Measurements from ENCODE around the gene CKAP4.

CKAP4 gene

DNA sequence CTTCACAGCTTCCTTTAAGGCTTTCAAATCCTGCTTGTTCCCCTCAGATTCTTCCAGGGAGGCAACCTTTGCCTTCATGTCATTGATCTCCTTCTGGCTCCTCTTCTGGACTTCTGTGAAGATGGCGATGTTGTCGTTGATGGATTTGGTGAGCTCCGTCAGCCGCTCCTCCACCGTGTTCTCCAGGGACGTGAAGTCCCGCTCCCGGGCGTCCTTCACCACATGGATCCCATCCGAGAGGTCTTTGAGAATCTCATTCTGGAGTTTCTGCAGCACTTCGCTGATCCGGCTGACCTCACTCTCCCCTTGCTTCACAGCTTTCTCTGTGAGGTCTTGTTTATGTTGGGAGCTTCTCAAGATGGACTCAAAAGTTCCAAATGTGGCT is 7.9 kb downstream of the CKAP4 start:
- no peak for DNase-seq

DNA sequence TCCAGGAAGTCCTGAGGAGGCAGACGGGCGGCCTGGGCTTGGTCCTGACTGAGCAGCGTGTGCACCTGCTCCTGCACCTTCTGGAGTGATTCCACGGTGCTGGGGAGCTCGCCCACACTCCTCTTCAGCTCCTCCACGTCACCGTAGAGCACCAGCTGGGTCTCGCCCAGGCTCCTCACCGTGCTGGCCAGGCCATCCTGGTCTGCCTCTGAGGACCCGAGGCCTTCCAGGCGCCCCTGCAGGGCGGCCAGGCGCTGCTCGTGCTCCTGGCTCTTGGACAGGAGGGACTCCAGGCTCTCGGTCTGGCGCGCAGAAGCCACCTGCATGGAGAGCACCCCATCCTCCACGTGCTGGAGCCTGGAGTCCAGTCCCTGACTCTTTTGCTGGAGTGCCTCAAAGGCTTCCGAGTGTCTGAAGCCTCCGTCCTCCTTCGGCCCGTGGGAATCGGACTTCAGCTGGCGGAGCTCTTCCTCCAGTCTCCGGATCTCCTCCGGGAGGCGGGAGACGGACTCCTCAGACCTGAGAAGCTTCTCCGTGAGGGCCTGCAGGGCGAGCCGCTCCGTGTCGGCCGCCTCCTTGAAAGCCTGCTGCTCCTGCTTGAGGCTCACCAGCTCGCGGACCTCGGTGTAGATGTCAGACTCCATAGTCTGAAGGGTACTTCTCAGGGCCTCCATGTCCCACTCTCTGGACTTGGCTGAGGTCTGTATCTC is 8.4 kb downstream of the CKAP4 start:
- no peak for DNase-seq

DNA sequence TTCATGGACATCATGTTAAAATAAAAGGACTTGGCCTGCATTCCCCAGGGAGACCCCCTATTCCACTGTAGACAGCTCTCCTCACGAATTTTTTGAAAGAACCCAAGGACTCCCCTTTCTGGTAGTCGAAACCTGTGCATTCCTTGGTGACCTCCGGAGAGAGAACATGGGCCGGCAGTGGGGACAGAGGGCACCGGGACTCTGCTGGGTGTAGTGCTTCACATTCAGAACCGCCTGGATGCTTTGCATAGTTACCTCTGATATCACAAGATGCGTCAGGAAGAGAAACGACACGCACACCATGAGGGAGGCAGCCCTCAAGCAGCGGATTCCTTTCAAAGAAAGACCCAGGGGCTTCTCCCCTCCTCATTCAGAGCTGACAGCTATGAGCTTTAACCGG is 9.7 kb downstream of the CKAP4 start:
- DNase-seq = no peak

GRCh38 chr12:106235770-106236169 is 12.1 kb downstream of the CKAP4 start:
- no peak for DNase-seq

GRCh38 chr12:106234449-106234848 is 13.4 kb downstream of the CKAP4 start:
- DNase-seq = no peak

DNA sequence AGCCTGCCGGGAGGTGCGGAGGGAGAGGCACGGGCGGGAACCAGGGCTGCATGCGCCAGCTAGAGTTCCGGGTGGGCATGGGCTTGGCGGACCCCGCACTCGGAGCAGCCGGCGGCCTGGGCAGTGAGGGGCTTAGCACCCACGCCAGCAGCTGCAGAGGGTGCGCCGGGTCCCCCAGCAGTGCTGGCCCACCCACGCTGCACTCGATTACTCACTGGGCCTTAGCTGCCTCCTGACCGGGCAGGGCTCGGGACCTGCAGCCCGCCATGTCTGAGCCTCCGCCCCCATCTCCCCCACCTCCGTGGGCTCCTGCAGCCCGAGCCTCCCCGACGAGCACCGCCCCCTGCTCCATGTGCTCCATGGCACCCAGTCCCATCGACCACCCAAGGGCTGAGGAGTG is 14.8 kb downstream of the CKAP4 start:
- DNase-seq = no peak

GRCh38 chr12:106229036-106229591 is 18.7 kb downstream of the CKAP4 start:
- DNase-seq = no peak

- no peak for DNase-seq
These were observed 19.5 kb downstream of the CKAP4 start for GRCh38 chr12:106228320-106228710.

- DNase-seq = no peak
These were observed 20.0 kb downstream of the CKAP4 start for GRCh38 chr12:106227641-106228319.

- peak; percentile 60 for DNase-seq
These were observed 20.8 kb downstream of the CKAP4 start for GRCh38 chr12:106226884-106227640.

GRCh38 chr12:106224355-106224706 is 23.5 kb downstream of the CKAP4 start:
- no peak for DNase-seq

- peak; percentile 54 for DNase-seq
These were observed 24.1 kb downstream of the CKAP4 start for GRCh38 chr12:106223485-106224354.

- no peak for DNase-seq
These were observed 27.3 kb downstream of the CKAP4 start for GRCh38 chr12:106220536-106220935.

DNA sequence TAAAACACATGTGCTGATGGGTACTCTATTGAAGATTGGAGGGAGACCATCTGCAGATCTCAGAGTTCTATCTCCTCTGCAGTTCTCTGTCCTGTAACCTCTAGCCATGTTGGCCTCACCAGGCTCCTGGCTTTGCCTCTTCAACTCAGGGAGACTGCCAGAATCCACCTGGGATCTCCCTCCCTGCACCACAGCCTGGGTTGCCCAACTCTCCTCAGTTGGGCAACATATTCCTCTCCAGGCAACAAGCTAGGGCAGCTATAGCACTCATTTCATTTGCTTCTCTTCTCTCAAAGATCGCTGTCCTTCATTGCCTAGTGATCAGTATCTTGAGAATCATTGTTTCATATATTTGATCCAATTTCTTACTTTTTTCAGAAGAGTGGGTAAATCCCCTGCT is 28.8 kb downstream of the CKAP4 start:
- no peak for DNase-seq

- DNase-seq = no peak
These were observed 30.1 kb downstream of the CKAP4 start for GRCh38 chr12:106217706-106218105.

GRCh38 chr12:106214571-106214970 is 33.2 kb downstream of the CKAP4 start:
- no peak for DNase-seq

GRCh38 chr12:106213662-106214061 is 34.2 kb downstream of the CKAP4 start:
- no peak for DNase-seq

DNA sequence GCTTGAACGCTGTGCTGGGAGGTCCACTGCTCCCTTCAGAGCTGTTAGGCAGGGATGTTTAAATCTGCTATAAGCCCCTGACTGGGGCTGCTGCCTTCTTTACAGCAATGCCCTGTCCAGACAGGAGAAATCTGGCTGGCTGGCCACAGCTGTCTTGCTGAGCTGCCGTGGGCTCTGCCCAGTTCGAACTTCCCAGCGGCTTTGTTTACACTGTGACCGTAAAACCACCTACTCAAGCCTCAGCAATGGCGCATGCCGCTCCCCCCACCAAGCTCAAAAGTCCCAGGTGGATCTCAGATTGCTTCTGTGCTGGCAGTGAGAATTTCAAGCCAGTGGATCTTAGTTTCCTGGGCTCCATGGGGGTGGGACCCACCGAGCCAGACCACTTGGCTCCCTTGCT is 35.8 kb downstream of the CKAP4 start:
- no peak for DNase-seq

DNA sequence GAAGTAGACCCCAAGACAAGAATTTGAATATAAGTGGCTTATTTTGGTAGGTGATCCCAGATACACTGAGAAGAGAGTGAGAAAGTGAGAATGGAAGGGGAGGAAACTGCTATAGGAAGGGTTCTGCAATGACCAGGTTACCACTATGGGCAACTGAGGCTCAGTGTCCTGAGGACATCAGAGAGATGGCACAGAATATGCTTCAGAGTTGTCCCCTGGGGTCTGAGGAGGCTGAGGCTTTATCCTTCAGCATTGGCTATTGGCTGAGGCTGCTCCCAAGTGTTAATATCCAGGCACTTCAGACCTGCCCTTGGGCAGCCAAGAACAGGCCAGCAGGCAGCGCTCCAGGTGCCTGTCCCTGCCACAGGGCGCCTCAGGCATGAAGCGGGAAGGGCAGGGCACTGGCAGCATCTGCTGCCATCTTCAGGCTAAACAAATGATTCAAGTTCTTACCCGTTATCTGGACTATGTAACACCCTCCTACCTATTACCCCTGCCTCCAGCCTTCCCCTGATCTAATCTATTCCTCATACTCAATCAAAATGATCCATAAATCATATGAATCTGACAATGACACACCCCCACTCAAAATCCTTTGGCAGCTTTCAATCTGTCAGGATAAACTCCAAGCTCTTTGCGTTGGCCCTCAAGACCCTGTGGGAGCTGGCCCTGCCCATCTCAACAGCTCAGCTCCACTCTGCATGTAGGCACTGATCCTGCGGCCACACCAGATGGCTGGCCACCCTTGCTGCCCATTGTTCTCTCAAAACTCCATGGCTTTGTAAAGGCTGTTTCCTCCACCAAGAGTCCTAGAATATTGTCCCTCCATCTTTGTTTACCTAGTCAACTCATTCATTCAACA is 42.4 kb downstream of the CKAP4 start:
- peak; percentile 44 for DNase-seq

DNA sequence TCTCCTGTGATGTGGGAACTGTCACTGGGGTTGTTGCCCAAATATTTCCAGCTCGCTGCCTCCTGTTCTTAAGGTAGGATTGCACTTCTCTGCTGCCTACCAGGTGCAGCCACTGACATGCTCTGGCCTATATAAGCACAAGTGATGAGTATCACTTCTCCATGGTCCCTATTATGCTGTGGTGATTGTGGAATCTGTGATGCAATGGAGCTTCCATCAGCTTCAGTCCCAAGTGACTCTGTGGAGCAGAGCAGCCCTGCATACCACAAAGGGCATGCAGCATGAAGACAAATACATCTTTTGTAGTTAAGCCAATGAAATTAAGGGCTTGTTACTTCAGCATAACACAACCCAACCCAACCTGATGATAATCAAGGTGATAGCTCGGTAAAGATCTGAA is 43.5 kb downstream of the CKAP4 start:
- no peak for DNase-seq

GRCh38 chr12:106197906-106198623 is 49.8 kb downstream of the CKAP4 start:
- no peak for DNase-seq

Measured in midbrain (tissue), 1 donor.